Activated effector memory CD4-positive, alpha-beta T cell treated with anti-CD3 and anti-CD28 coated beads, Interleukin-2, amount 50 U/mL, for 16 hours (primary cell): Measurements from ENCODE around the gene PHPT1.

Source experiments
- DNase-seq: peaks from one replicate; pipeline ENCODE4 v3.0.0-alpha.2; 2020

The PHPT1 gene

GRCh38 chr9:136890661-136891060 lies 41.5 kb downstream of the PHPT1 start:
- no peak for DNase-seq

- DNase-seq = no peak
Observed at GRCh38 chr9:136896027-136896426, 46.8 kb downstream of the PHPT1 start.

GRCh38 chr9:136898483-136899100 lies 49.4 kb downstream of the PHPT1 start:
- DNase-seq = no peak

GRCh38 chr9:136899196-136899595 lies 50.0 kb downstream of the PHPT1 start:
- no peak for DNase-seq

- no peak for DNase-seq
Observed at GRCh38 chr9:136900556-136900955, 51.3 kb downstream of the PHPT1 start.
